GM19395 (cell line): Measurements from ENCODE around the gene ZNF469.

Experiments
- ATAC-seq: cut with Tn5 transposase; IDR thresholded peaks from one replicate; pipeline ENCODE4 v1.9.1; 2021; ENCODE audit warnings: mild to moderate bottlenecking, moderate library complexity; ENCODE audit not compliant: unreplicated experiment

ZNF469 gene

GRCh38 chr16:88382491-88383400, at the start of gene ZNF469:
ZNF469 (plus strand) TSS chr16:88382959; CDS start chr16:88427471, 44,512 bp downstream.
- no peak for ATAC-seq

GRCh38 chr16:88333848-88334777, 48.6 kb upstream of the ZNF469 start:
- no peak for ATAC-seq

GRCh38 chr16:88334778-88335720, 47.7 kb upstream of the ZNF469 start:
- ATAC-seq = no peak

DNA sequence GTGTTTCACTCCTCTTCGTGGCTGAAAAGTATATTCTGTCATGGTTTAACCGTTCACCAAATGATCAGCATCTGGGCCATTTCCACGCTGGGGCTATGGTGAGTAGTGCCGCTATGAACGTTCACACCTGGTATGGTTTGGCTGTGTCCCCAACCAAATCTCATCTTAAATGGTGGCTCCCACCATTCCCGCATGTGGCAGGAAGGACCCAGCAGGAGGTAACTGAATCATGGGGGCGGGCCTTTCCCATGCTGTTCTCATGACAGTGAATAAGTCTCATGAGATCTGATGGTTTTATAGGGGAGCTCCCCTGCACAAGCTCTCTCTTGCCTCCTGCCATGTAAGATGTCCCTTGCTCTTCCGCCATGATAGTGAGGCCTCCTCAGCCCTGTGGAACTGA, 45.7 kb upstream of the ZNF469 start:
- ATAC-seq = no peak

DNA sequence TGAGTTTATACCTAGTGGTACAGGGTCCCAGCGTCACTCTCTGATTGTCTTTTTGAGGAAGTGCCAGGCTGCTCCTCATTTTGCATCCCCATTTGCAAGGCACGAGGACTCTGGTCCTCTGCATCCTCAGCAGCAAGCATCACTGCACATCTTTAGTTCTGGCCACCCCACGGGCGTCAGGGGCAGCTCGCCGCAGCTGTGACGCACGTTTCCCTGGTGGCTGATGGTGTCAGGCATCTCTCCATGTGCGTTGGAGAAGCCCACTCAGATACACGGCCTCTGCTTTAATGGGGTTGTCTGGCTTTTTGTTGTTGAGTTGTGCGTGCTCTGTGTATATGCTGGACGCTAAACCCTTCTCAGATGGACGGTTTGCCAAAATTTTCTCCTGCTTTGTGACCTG, 45.2 kb upstream of the ZNF469 start:
- ATAC-seq = no peak

- no peak for ATAC-seq
These were observed 44.6 kb upstream of the ZNF469 start for GRCh38 chr16:88338111-88338510.

DNA sequence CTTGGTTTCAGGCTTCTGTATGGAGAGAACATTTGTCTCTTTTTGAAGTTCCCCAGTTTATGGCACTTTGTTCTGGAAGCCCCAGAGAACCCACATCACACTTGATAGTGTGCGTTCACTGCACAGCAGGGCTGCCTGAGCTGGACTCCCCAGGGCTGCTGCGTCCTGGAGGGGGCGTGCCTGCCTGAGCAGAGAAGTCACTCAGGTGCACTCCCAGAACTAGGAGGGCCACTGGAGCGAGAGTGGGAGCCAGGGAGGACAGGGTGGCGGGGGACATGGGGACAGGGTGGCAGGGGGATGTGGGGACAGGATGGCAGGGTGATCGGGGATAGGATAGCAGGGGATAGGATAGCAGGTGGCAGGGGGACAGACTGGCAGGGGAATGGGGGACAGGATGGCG, 43.9 kb upstream of the ZNF469 start:
- no peak for ATAC-seq

GRCh38 chr16:88339930-88340754, 42.6 kb upstream of the ZNF469 start:
- no peak for ATAC-seq

DNA sequence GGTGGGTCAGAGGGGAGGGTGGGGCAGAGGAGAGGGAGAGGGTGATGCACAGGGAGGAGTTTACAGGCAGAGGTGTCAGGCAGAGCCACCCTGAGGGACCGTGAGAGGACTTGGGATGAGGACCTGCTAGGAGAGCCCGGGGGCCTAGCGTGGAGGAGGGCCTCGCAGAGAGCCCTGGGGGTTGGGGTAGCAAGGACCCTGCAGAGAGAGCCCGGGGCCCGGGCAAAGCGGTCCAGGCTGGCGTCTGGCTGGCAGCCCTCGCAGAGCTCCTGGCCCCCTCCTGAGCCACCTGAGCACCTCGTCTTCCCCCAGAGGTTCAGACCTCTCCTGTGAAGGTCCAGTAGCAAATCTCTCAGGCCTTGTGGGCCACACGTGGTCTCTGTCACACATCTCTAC, 42.0 kb upstream of the ZNF469 start:
- no peak for ATAC-seq

DNA sequence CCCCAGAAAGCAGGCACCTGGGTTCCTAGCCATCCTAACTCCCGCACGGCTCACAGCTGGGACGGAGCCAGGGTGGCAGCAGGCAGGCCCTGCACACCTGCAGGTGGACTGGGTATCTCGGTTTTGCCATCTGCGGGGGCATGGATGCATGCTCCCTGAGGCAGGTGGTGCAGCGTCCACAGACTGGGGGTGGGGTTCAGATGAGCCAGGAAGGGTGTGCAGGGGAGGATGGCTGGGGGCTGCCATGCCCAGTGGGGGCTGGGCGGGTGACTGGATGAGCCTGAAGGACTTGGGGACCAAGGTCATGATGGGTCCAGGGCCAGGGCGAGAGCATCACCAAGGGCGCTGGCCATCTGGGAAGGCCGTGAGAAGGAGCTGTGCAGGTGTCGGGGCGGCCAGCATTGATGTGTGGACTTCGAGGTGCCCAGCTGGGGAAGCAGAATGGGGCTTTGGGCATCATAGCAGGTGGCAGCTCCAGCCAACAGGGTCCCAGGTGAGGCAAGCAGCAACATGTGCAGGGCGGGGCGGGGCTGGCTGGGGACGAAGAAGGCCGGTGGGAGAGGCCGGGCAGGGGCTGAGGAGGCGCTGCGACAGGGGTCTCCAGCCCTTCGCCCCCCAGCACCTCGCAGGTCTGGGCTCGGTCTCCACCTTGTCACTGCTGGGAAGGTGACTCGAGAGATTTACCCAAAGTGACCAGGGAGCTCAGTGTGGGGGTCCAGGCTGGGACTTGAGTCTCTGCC, 41.0 kb upstream of the ZNF469 start:
- no peak for ATAC-seq

DNA sequence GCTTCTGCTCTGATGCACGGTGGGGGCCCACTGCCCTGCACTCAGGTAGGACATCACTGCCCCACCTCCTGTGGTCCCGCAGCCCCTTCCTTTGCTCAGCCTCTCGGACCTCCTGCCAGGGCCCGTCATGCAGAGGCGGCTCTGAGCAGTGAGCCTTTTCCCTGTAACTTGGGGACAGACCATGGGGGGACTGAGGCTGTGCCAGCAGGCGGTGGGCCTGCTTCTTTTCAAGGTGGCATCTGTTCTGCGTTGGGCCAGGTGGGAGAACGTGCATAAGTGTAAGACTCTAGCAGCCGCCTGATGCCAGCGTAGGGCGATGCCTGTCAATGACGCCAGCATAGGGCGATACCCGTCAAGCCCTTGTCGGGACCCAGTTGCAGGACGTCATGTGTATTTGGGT, 40.3 kb upstream of the ZNF469 start:
- no peak for ATAC-seq

DNA sequence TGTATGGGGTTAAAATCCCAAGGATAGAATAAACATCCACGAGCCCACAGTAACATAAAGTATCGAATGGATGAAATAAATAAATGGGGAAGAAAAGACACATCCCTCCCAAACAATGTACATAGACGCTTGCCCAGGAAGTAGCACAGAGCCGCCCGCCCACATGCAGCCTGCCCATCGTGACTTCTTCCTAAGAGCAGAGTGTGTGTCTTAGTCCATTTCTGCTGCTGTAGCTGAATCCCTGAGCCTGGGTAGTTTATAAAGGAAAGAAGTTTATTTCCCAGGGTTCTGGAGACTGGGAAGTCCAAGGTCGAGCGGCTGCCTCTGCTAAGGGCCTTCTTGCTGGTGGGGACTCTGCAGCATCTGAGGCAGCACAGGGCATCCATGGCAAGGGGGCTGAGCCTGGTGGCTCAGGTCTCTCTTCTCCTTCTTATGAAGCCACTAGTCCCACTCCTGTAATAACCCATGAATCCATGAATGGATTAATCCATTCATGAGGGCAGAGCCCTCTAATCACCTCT, 39.4 kb upstream of the ZNF469 start:
- ATAC-seq = no peak

GRCh38 chr16:88344411-88345030, 38.2 kb upstream of the ZNF469 start:
- ATAC-seq = no peak

DNA sequence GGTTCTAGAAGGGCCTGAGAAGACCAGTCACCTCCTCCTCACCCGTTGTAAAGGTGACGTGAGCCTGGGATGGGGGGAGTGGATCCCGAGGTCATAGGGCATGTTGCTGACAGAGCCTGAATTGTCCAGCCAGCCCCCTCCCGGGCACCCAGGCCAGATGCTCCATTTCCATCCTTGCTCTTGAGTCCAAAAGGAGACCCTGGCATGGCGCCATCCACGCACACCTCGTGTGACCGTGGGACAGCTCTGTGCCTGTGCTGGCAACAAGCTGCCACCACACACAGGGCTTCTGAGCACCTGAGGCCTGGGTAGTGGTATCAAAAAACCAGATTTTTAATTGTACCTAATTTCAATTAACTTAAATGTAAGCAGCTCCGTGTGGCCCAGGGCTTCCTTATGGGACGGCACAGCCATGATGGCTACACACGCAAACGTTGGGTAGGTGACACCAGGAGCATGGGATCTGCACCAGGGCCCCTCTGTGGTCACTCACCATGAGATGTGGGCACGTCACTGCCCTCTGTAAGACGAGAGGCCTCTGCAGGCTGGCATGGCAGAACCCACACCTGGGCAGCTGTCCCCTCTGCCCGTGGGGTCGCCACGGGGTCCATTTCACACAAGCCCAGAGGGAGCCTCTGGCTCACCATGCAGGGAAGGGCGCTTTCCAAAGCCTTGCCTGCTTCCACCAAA, 37.6 kb upstream of the ZNF469 start:
- no peak for ATAC-seq

DNA sequence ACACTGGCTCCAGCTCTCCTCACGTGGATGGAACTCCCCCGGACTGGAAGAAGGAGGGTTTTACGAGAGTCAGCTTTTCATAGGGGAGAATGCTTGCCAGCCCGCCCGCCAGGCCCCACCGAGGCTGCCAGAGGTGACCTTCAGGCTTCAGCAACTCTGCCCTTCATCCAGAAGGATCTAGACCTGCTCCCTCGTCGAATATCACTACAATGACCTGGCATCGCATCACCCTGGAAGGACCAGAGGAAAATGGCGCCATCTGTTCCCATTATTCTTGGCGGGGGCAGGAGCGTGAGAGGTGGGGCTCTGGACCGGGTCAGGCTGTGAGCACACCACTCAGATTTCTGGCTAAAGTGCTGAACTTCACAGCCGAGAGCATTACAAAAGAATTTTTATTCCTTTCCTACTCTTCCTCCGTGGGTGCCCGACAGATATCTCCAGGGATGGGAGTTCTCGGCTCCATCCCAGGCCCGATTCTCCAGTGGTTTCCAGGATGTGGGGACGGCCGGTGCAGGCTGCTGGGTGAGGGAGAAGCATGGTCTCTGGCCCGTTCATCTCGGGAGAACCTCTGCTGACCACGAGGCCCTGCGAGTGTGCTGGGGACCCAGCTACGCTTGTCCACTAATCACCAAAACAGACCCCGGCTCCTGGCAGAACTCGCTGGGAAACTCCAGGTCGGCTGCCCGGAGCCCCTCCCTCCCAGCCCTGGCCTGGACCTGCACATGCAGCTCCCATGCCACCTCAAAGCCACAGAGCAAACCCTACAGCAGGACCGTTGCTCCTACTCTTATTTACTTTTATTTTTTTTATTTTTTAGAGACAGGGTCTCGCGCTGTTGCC, 36.8 kb upstream of the ZNF469 start:
- no peak for ATAC-seq

GRCh38 chr16:88346680-88347505, 35.9 kb upstream of the ZNF469 start:
- no peak for ATAC-seq
